Measurements from ENCODE around the gene FMN1.

DNA sequence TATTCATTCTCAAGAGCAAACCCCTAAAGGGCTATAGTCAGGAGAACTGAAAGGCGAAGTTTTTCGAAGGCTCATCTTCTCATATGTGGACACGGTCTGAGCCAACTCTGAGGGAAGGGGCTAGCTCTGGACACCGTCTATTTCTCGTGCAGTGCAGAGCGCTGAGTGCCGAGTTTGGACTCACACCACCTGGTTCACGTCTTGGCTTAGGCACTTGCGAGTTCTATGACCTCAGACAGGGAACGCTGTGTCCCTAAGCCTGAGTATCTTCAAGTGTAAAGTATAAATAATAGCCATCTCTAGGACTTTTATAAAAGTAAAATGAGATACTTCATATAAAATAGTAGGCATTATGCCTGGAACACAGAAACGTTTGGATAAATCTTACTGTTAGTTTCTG is 223.7 kb downstream of the FMN1 start:
- TF ChIP-seq, protein P1, sequence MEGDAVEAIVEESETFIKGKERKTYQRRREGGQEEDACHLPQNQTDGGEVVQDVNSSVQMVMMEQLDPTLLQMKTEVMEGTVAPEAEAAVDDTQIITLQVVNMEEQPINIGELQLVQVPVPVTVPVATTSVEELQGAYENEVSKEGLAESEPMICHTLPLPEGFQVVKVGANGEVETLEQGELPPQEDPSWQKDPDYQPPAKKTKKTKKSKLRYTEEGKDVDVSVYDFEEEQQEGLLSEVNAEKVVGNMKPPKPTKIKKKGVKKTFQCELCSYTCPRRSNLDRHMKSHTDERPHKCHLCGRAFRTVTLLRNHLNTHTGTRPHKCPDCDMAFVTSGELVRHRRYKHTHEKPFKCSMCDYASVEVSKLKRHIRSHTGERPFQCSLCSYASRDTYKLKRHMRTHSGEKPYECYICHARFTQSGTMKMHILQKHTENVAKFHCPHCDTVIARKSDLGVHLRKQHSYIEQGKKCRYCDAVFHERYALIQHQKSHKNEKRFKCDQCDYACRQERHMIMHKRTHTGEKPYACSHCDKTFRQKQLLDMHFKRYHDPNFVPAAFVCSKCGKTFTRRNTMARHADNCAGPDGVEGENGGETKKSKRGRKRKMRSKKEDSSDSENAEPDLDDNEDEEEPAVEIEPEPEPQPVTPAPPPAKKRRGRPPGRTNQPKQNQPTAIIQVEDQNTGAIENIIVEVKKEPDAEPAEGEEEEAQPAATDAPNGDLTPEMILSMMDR (conservative IDR thresholded peaks at IDR 0.05) = no peak
- no peak for TF ChIP-seq ZFX (IDR thresholded peaks at IDR 0.05)

Measured in C4-2B (cell line).